Spleen (tissue), 11 donors: ENCODE measurements around the gene SLC38A8. TPM values are rescaled to one million over a fixed set of nuclear protein-coding genes. Genes with fewer than 3 reads are reported as not detected.

ENCODE experiments used
- DNase-seq: peaks from one replicate; pipeline ENCODE4 v3.0.0-alpha.2; 2020
- H3K27ac ChIP-seq, 8 donors: fragments of 200-600 bp; sonication (generic) in 7 of 8; 1 replicate in 4 of 8; 2 replicates in 4 of 8; pipeline versions ENCODE4 v1.5.0 to v1.8.0; 2016 to 2021; ENCODE audit warnings: inconsistent platforms in 4 of 8, mild to moderate bottlenecking in 4 of 8, moderate library complexity in 1 of 8
- H3K27me3 ChIP-seq, 7 donors: fragments of 200-600 bp; sonication (generic) in 6 of 7; replicated peaks in 1 of 7; 1 replicate in 4 of 7; 2 replicates in 3 of 7; pipeline versions ENCODE4 v1.5.0 to v1.8.0; 2016 to 2021; ENCODE audit warnings: inconsistent platforms in 3 of 7, mild to moderate bottlenecking in 1 of 7
- H3K36me3 ChIP-seq, 6 donors: fragments of 200-600 bp; sonication (generic) in 5 of 6; 1 replicate in 4 of 6; 2 replicates in 2 of 6; pipeline versions ENCODE4 v1.5.0 to v1.8.0; 2016 to 2021; ENCODE audit warnings: inconsistent platforms in 2 of 6
- H3K4me1 ChIP-seq, 6 donors: fragments of 200-600 bp; sonication (generic) in 5 of 6; 1 replicate in 3 of 6; 2 replicates in 3 of 6; pipeline versions ENCODE4 v1.5.0 to v1.8.0; 2016 to 2021; ENCODE audit warnings: inconsistent platforms in 3 of 6
- H3K4me3 ChIP-seq, 8 donors: fragments of 200-600 bp; sonication (generic) in 7 of 8; 1 replicate in 4 of 8; 2 replicates in 4 of 8; pipeline versions ENCODE4 v1.5.0 to v1.8.0; 2016 to 2021; ENCODE audit warnings: inconsistent platforms in 4 of 8, mild to moderate bottlenecking in 4 of 8, moderate library complexity in 2 of 8
- H3K9me3 ChIP-seq, 8 donors: fragments of 200-600 bp; sonication (generic) in 7 of 8; 1 replicate in 4 of 8; 2 replicates in 4 of 8; pipeline versions ENCODE4 v1.5.0 to v1.8.0; 2016 to 2021; ENCODE audit warnings: inconsistent platforms in 4 of 8
- POLR2A ChIP-seq, 3 donors: fragments of 450-650 bp; IDR thresholded peaks; one replicate each; pipeline ENCODE4 v1.5.1; 2017; ENCODE audit warnings: antibody characterized with exemption in 3 of 3, mild to moderate bottlenecking in 1 of 3
- POLR2AphosphoS5 ChIP-seq, 3 donors: sonication (generic); formaldehyde crosslinking; IDR thresholded peaks; one replicate each; pipeline ENCODE4 v1.5.1; 2017; ENCODE audit warnings: antibody characterized with exemption in 3 of 3
- WGBS, 5 donors: extraction: QIAGEN DNeasy Blood & Tissue Kit in 3 of 5; methylation state at CpG; one replicate each; pipeline versions ENCODE4 v1.1.5 to v1.1.7; 2013 to 2018; 5-methylcytosine and 5-hydroxymethylcytosine counted together
- intact Hi-C: fragments of 100-400 bp; cut with DNase I; formaldehyde crosslinking; loops from one replicate; pipeline ENCODE4 v1.15.0; 2023; ENCODE audit warnings: low total_unique reads
- polyA plus RNA-seq, 3 donors: library from polyadenylated mRNA; stranded (reverse); fragments of 200-250 nt; gene quantifications; one replicate each; pipeline ENCODE4 v1.2.1, GENCODE V29; 2013
- total RNA-seq, 7 donors: library from RNA; depleted of rRNA in 3 of 7; stranded (reverse); fragments of >200 nt in 3 of 7; fragmentation: NEBNext Ultra II Directional in 4 of 7; extraction: Animal tissue kit (Norgen Biotek cat#: 25700) in 4 of 7; gene quantifications; one replicate each; pipeline versions ENCODE4 v1.1.0 to v1.2.1, GENCODE V29; 2016 to 2021
- TF ChIP-seq, protein P1 (sequence below), 11 experiments: fragments of 200-600 bp in 7 of 11; fragments of 450-650 bp in 4 of 11; sonication (generic) in 4 of 11; IDR thresholded peaks in 8 of 11; conservative IDR thresholded peaks in 3 of 11; 1 replicate in 7 of 11; 2 replicates in 4 of 11; pipeline versions ENCODE4 v1.4.0 to v1.8.0; 2016 to 2021; ENCODE audit warnings: antibody characterized with exemption in 11 of 11, inconsistent platforms in 4 of 11, mild to moderate bottlenecking in 1 of 11
- donor health status: healthy with polysubstance abuse.
- donor health status: DM: no; HTN: no; CAD: no; lungs with moderate emphysema.
- donor health status: DM: no; HTN: no; CAD: no.
- donor health status: Bipolar disorder and iron deficiency.
- donor health status: healthy.
- donor health status: DM: no; HTN: no; CAD: no.
- donor health status: DM: yes; HTN: yes; CAD: no.

SLC38A8 gene
- total and polyA plus RNA-seq, 10 donors, result 0.37 TPM; not detected in 9

- DNase-seq, result no peak
- H3K4me1 ChIP-seq, result no peaks in the 10 kb centered on the region
- TF ChIP-seq, protein P1, sequence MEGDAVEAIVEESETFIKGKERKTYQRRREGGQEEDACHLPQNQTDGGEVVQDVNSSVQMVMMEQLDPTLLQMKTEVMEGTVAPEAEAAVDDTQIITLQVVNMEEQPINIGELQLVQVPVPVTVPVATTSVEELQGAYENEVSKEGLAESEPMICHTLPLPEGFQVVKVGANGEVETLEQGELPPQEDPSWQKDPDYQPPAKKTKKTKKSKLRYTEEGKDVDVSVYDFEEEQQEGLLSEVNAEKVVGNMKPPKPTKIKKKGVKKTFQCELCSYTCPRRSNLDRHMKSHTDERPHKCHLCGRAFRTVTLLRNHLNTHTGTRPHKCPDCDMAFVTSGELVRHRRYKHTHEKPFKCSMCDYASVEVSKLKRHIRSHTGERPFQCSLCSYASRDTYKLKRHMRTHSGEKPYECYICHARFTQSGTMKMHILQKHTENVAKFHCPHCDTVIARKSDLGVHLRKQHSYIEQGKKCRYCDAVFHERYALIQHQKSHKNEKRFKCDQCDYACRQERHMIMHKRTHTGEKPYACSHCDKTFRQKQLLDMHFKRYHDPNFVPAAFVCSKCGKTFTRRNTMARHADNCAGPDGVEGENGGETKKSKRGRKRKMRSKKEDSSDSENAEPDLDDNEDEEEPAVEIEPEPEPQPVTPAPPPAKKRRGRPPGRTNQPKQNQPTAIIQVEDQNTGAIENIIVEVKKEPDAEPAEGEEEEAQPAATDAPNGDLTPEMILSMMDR (IDR thresholded peaks at IDR 0.05 in 8 of 11, conservative IDR thresholded peaks at IDR 0.05 in 3 of 11), result no peak
- TF ChIP-seq POLR2A (IDR thresholded peaks at IDR 0.05), result no peak
- no peak for TF ChIP-seq POLR2AphosphoS5 (IDR thresholded peaks at IDR 0.05)
- no peaks in the 10 kb centered on the region for H3K36me3 ChIP-seq
- no peak overlapping the region for H3K4me3 ChIP-seq
- intact Hi-C loops, result no loop called here
- H3K27me3 ChIP-seq, result peaks cover 0 to 55% (median 8%) of the 10 kb centered on the region in 7 donors
- no peak overlapping the region for H3K27ac ChIP-seq
- 78 to 85% (median 84%) methylated on average over 8 of the region's 8 CpGs for WGBS, 5 donors
- no peaks in the 10 kb centered on the region for H3K9me3 ChIP-seq
These were observed 53.3 kb downstream of the SLC38A8 start for GRCh38 chr16:83989300-83989699.

DNA sequence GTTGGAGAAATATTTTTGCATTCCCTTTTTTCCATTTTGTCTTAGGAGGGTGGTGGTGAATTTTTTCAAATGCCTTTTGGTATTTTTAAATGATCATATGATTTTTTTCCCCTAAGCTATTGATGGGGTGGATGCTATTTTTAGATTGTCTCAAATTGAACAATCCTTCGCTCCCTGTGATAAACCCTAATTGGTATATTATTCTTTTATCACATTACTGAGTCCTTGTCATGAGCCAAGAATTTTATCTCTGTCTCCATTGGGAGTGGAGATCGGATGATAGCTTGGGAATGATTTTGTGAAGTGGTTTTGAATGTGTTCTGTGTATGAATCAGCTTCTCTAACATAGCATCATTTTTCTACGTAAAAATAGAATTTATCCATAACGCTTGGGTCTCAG is 59.1 kb downstream of the SLC38A8 start:
- Histone ChIP-seq H3K27ac (no peak overlapping the region), H3K27me3 (peaks cover 0 to 4% (median 0%) of the 10 kb centered on the region in 7 donors), H3K4me3 (no peak overlapping the region), H3K4me1 (no peaks in the 10 kb centered on the region), H3K36me3 (no peaks in the 10 kb centered on the region), H3K9me3 (peaks cover 0 to 10% (median 6%) of the 10 kb centered on the region in 8 donors)
- intact Hi-C loops, result no loop called here
- 78 to 89% (median 86%) methylated on average over 4 of the region's 4 CpGs for WGBS, 5 donors
- no peak for TF ChIP-seq POLR2A (IDR thresholded peaks at IDR 0.05)
- TF ChIP-seq, protein P1 (IDR thresholded peaks at IDR 0.05 in 8 of 11, conservative IDR thresholded peaks at IDR 0.05 in 3 of 11), result no peak
- TF ChIP-seq POLR2AphosphoS5 (IDR thresholded peaks at IDR 0.05), result no peak
- no peak for DNase-seq

GRCh38 chr16:83981799-83982198 is 60.8 kb downstream of the SLC38A8 start:
- intact Hi-C loops, result no loop called here
- no peak for DNase-seq
- peaks cover 0 to 4% (median 0%) of the 10 kb centered on the region in 7 donors for H3K27me3 ChIP-seq
- WGBS, 5 donors, result 92 to 97% (median 94%) methylated on average over 8 of the region's 8 CpGs
- H3K9me3 ChIP-seq, result peaks cover 0 to 21% (median 17%) of the 10 kb centered on the region in 8 donors
- H3K4me3 ChIP-seq, result no peak overlapping the region
- H3K36me3 ChIP-seq, result no peaks in the 10 kb centered on the region
- TF ChIP-seq POLR2AphosphoS5 (IDR thresholded peaks at IDR 0.05), result no peak
- TF ChIP-seq, protein P1 (IDR thresholded peaks at IDR 0.05 in 8 of 11, conservative IDR thresholded peaks at IDR 0.05 in 3 of 11), result no peak
- TF ChIP-seq POLR2A (IDR thresholded peaks at IDR 0.05), result no peak
- H3K27ac ChIP-seq, result no peak overlapping the region
- H3K4me1 ChIP-seq, result no peaks in the 10 kb centered on the region

DNA sequence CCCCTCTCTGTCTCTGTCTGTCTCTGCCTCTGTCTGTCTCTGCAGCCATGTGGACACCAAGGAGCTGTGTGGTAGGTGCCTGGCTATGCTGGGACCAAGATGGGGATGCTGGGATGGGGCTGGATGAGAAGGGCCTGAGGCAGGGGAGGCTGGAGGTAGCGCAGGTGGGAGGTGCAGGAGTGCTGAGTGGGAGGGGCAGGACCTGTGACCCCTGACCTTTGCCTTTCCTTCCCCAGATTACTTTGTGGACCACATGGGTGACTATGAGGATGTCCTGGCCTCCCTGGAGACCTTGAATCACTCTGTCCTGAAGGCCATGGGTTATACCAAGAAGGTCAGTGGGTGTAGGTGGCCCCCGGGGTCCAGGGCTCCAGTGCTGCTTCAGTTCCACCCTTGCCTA is 61.8 kb downstream of the SLC38A8 start:
- no peak for DNase-seq
- whole genome bisulfite sequencing, 5 donors, result 83 to 100% (median 90%) methylated on average over 1 to 2 of the region's 2 CpGs

More for the DNA sequence above, 61.8 kb downstream of the SLC38A8 start:
- H3K27ac ChIP-seq, result no peak overlapping the region
- no peaks in the 10 kb centered on the region for H3K4me1 ChIP-seq
- intact Hi-C loops, result no loop called here
- peaks cover 0 to 7% (median 0%) of the 10 kb centered on the region in 7 donors for H3K27me3 ChIP-seq
- no peaks in the 10 kb centered on the region for H3K36me3 ChIP-seq
- TF ChIP-seq POLR2A (IDR thresholded peaks at IDR 0.05) (no peak), POLR2AphosphoS5 (IDR thresholded peaks at IDR 0.05) (no peak)
- TF ChIP-seq, protein P1 (IDR thresholded peaks at IDR 0.05 in 8 of 11, conservative IDR thresholded peaks at IDR 0.05 in 3 of 11), result no peak
- peaks cover 0 to 21% (median 17%) of the 10 kb centered on the region in 8 donors for H3K9me3 ChIP-seq
- no peak overlapping the region for H3K4me3 ChIP-seq
